Measurements from ENCODE around the gene KIRREL2. TPM values are rescaled to one million over a fixed set of nuclear protein-coding genes. Genes with fewer than 3 reads are reported as not detected.

KIRREL2 gene
- total and polyA plus RNA-seq, 2 of the 8 experiments (the other 6 are each of a cell fraction or from before 2014, with no cell fraction given): 2.4 to 4.6 TPM

DNA sequence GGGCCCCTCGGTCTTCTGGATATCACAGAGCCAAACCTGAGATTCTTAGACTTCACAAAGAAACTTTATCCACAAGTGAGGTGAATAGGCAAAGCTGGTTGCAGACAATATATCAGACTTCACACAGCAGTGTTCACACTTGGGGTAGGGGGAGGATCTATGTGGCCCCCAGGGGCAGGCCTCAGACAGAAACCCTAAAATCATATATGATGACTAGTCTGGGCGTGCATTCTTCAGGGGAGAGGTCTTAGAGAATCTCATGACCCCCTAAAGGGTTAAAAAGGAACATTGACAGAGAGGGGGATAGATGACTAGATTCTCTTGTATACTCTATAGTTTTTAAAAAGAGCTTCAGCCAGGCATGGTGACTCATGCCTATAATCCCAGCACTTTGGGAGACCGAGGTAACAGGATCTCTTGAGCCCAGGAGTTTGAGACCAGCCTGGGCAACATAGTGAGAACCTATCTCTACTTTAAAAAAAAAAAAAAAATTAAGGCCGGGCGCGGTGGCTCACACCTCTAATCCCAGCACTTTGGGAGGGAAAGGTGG, 48.5 kb downstream of the KIRREL2 start (continued):
- TF ChIP-seq, protein P1, sequence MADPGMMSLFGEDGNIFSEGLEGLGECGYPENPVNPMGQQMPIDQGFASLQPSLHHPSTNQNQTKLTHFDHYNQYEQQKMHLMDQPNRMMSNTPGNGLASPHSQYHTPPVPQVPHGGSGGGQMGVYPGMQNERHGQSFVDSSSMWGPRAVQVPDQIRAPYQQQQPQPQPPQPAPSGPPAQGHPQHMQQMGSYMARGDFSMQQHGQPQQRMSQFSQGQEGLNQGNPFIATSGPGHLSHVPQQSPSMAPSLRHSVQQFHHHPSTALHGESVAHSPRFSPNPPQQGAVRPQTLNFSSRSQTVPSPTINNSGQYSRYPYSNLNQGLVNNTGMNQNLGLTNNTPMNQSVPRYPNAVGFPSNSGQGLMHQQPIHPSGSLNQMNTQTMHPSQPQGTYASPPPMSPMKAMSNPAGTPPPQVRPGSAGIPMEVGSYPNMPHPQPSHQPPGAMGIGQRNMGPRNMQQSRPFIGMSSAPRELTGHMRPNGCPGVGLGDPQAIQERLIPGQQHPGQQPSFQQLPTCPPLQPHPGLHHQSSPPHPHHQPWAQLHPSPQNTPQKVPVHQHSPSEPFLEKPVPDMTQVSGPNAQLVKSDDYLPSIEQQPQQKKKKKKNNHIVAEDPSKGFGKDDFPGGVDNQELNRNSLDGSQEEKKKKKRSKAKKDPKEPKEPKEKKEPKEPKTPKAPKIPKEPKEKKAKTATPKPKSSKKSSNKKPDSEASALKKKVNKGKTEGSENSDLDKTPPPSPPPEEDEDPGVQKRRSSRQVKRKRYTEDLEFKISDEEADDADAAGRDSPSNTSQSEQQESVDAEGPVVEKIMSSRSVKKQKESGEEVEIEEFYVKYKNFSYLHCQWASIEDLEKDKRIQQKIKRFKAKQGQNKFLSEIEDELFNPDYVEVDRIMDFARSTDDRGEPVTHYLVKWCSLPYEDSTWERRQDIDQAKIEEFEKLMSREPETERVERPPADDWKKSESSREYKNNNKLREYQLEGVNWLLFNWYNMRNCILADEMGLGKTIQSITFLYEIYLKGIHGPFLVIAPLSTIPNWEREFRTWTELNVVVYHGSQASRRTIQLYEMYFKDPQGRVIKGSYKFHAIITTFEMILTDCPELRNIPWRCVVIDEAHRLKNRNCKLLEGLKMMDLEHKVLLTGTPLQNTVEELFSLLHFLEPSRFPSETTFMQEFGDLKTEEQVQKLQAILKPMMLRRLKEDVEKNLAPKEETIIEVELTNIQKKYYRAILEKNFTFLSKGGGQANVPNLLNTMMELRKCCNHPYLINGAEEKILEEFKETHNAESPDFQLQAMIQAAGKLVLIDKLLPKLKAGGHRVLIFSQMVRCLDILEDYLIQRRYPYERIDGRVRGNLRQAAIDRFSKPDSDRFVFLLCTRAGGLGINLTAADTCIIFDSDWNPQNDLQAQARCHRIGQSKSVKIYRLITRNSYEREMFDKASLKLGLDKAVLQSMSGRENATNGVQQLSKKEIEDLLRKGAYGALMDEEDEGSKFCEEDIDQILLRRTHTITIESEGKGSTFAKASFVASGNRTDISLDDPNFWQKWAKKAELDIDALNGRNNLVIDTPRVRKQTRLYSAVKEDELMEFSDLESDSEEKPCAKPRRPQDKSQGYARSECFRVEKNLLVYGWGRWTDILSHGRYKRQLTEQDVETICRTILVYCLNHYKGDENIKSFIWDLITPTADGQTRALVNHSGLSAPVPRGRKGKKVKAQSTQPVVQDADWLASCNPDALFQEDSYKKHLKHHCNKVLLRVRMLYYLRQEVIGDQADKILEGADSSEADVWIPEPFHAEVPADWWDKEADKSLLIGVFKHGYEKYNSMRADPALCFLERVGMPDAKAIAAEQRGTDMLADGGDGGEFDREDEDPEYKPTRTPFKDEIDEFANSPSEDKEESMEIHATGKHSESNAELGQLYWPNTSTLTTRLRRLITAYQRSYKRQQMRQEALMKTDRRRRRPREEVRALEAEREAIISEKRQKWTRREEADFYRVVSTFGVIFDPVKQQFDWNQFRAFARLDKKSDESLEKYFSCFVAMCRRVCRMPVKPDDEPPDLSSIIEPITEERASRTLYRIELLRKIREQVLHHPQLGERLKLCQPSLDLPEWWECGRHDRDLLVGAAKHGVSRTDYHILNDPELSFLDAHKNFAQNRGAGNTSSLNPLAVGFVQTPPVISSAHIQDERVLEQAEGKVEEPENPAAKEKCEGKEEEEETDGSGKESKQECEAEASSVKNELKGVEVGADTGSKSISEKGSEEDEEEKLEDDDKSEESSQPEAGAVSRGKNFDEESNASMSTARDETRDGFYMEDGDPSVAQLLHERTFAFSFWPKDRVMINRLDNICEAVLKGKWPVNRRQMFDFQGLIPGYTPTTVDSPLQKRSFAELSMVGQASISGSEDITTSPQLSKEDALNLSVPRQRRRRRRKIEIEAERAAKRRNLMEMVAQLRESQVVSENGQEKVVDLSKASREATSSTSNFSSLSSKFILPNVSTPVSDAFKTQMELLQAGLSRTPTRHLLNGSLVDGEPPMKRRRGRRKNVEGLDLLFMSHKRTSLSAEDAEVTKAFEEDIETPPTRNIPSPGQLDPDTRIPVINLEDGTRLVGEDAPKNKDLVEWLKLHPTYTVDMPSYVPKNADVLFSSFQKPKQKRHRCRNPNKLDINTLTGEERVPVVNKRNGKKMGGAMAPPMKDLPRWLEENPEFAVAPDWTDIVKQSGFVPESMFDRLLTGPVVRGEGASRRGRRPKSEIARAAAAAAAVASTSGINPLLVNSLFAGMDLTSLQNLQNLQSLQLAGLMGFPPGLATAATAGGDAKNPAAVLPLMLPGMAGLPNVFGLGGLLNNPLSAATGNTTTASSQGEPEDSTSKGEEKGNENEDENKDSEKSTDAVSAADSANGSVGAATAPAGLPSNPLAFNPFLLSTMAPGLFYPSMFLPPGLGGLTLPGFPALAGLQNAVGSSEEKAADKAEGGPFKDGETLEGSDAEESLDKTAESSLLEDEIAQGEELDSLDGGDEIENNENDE (IDR thresholded peaks at IDR 0.05; ENCODE audit: insufficient replicate concordance, low read length): no peak
- TF ChIP-seq ASH2L (IDR thresholded peaks at IDR 0.05; ENCODE audit: low read length): no peak
- no peak for TF ChIP-seq RAD21 (IDR thresholded peaks at IDR 0.05 in 1 of 2, conservative IDR thresholded peaks at IDR 0.05 in 1 of 2; ENCODE audit: low read depth in 2 of 2, low read length in 2 of 2)
- no peak for TF ChIP-seq FOSL1 (IDR thresholded peaks at IDR 0.05; ENCODE audit: insufficient read depth, low read depth, low read length)

Measured in H1 (cell line).